ENCODE data around the gene B3GAT1. TPM values are rescaled to one million over a fixed set of nuclear protein-coding genes. Genes with fewer than 3 reads are reported as not detected.

The B3GAT1 gene
- total RNA-seq, 1 experiment from 2014 or later: 34.3 TPM

GRCh38 chr11:134436781-134437180 lies 24.7 kb upstream of the B3GAT1 start:
- Histone ChIP-seq H3K23ac (ENCODE audit: insufficient read length, low read depth, low read length) (no peak overlapping the region), H3K79me2 (ENCODE audit: insufficient read depth, low read length) (no peaks in the 10 kb centered on the region), H2BK12ac (ENCODE audit: insufficient read length, low read depth, low read length) (no peak overlapping the region), H3K4me2 (ENCODE audit: insufficient read depth, insufficient read length, low read length) (no peak overlapping the region), H3K18ac (ENCODE audit: insufficient read length, low read depth, low read length) (no peak overlapping the region), H3K56ac (ENCODE audit: insufficient read length, low read depth, low read length) (no peak overlapping the region), H3K14ac (ENCODE audit: insufficient read depth, low read length) (no peak overlapping the region), H3K9me3 (ENCODE audit: control insufficient read depth, low read depth, low read length) (no peaks in the 10 kb centered on the region), H4K5ac (ENCODE audit: insufficient read length, low read depth, low read length) (no peak overlapping the region), H4K8ac (replicated peaks; ENCODE audit: insufficient read length, low read depth, low read length) (no peak overlapping the region), H3K23me2 (ENCODE audit: insufficient read length, low read depth, low read length, poor library complexity, severe bottlenecking) (no peaks in the 10 kb centered on the region), H4K20me1 (ENCODE audit: control insufficient read depth, insufficient read depth, insufficient read length) (no peaks in the 10 kb centered on the region), H3K79me1 (ENCODE audit: insufficient read depth, low read depth, low read length, poor library complexity, severe bottlenecking) (no peaks in the 10 kb centered on the region), H2BK120ac (ENCODE audit: low read depth, low read length, poor library complexity, severe bottlenecking) (no peak overlapping the region), H3K4me1 (ENCODE audit: insufficient read depth, low read length) (0 out of 2 replicates have a peak, but pooled peaks cover 6% of the 10 kb centered on the region), H2BK5ac (ENCODE audit: insufficient read length, low read length) (no peak overlapping the region), H2AFZ (ENCODE audit: low read length) (no peak overlapping the region), H2BK20ac (ENCODE audit: low read depth, low read length, poor library complexity, severe bottlenecking) (no peak overlapping the region), H4K91ac (ENCODE audit: insufficient read length, low read depth, low read length) (no peak overlapping the region), H3K27me3 (ENCODE audit: insufficient read depth, low read length) (no peaks in the 10 kb centered on the region), H2AK5ac (ENCODE audit: insufficient read length, low read length) (no peak overlapping the region), H3K27ac (ENCODE audit: insufficient read length, low read depth, low read length) (no peak overlapping the region), H3K4ac (ENCODE audit: low read depth, low read length) (no peak overlapping the region), H3K9ac (ENCODE audit: extremely low read depth, insufficient read length, low read length) (no peak overlapping the region), H2BK15ac (ENCODE audit: low read depth, low read length) (no peak overlapping the region), H3T11ph (ENCODE audit: low read length) (no peak overlapping the region)
- no peak for TF ChIP-seq CTCF (conservative IDR thresholded peaks at IDR 0.05)
- peaks cover 0 to 3% (median 3%) of the 10 kb centered on the region in 3 experiments; a peak in 3 of 7 replicates for H3K36me3 Mint-ChIP-seq (ENCODE audit: insufficient read depth in 1 of 3, low read depth in 3 of 3)
- DNase-seq: no peak
- H3K27me3 Mint-ChIP-seq (ENCODE audit: low read depth): peaks cover 2% of the 10 kb centered on the region
- peaks cover 4 to 11% of the 10 kb centered on the region in 2 experiments for H3K4me1 Mint-ChIP-seq
- peaks cover under 1 to 5% of the 10 kb centered on the region in 2 experiments; a peak in 2 of 5 replicates for H3K9me3 Mint-ChIP-seq
- H3K4me3 Mint-ChIP-seq: no peak overlapping the region
- WGBS (ENCODE audit: extremely low coverage, insufficient read length, low lambda C conversion rate): no CpG with 5 or more reads among the region's 10 CpGs
- H3K27ac Mint-ChIP-seq: peak overlapping the region in 1 of 3 experiments; percentile 13; a peak in 1 of 7 replicates
